MM.1S (cell line): ENCODE data around the gene EDNRA.

ENCODE experiments used
- EZH2 ChIP-seq: fragments of 300-600 bp; sonication (generic); optimal IDR thresholded peaks from 2 replicates; pipeline ENCODE3; 2017; ENCODE audit warnings: low read depth, mild to moderate bottlenecking, antibody characterized with exemption, low read length, mixed read lengths
- TF ChIP-seq, protein P1 (sequence below): fragments of 300-600 bp; sonication (generic); IDR thresholded peaks from 2 replicates; pipeline ENCODE4 v1.5.1; 2016; ENCODE audit warnings: antibody characterized with exemption, low read length, mixed read lengths

DNA sequence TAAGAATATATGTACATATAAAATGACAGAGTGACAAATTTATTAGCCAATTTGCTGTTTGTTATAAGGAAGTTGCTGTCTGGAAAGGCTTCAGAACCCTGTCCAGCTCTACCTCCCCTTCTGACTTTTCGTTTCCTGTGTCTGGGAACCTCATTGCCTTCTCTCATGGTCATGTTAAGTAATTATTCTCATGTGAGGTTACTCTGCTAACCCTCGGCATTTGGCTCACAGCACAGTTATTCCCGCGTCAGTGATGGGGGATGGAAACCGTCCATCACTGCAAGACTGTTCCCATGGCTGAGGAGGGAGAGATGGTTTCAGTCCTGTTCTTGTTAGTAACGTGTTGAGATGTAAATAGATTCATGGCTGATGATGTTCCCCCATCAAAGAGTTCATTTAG is 11.9 kb downstream of the EDNRA start:
- TF ChIP-seq, protein P1, sequence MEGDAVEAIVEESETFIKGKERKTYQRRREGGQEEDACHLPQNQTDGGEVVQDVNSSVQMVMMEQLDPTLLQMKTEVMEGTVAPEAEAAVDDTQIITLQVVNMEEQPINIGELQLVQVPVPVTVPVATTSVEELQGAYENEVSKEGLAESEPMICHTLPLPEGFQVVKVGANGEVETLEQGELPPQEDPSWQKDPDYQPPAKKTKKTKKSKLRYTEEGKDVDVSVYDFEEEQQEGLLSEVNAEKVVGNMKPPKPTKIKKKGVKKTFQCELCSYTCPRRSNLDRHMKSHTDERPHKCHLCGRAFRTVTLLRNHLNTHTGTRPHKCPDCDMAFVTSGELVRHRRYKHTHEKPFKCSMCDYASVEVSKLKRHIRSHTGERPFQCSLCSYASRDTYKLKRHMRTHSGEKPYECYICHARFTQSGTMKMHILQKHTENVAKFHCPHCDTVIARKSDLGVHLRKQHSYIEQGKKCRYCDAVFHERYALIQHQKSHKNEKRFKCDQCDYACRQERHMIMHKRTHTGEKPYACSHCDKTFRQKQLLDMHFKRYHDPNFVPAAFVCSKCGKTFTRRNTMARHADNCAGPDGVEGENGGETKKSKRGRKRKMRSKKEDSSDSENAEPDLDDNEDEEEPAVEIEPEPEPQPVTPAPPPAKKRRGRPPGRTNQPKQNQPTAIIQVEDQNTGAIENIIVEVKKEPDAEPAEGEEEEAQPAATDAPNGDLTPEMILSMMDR: no peak
- TF ChIP-seq EZH2: no peak
